GM18867 (cell line): ENCODE results near the gene NAGPA.
"Not testable (repeated sequence)": the region's sequence is repeated elsewhere in the genome, so short reads cannot be mapped to it uniquely, and the experiment has no call there.

Experiments used
- ATAC-seq: cut with Tn5 transposase; IDR thresholded peaks from one replicate; pipeline ENCODE4 v1.9.1; 2021; ENCODE audit warnings: mild to moderate bottlenecking, moderate library complexity; ENCODE audit not compliant: unreplicated experiment

The NAGPA gene

GRCh38 chr16:5062051-5062450 is 28.3 kb upstream of the NAGPA start:
- peak; percentile 88 for ATAC-seq

DNA sequence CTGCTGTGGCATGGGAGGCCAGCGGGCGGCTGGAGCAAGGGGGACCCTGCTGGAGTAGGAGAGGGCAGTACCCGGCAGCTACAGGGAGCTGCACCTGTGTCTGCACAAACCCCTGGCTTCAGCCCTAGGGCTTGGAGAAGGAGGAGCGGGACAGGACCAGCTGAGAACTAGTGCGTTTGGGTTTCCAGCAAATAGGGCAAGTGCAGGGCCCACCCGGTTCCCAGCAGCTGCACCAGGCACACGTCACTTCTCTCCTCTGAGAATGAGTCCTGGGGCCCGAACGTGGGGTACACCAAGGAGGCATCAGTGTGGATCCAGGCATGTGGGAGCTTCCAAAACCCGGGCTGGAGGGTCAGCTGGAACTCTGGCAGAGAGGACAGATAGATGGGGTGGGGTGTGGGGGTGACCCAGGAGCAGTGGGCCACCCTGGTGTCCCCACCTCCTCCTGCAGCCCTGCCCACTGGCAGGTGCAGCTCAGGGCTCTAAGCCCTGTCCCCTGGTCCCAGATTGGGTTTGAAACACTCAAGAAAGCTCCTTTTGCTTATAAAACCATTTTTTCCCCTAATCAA is 26.4 kb upstream of the NAGPA start:
- no peak for ATAC-seq

- no peak for ATAC-seq
Observed at GRCh38 chr16:5059386-5060072, 25.8 kb upstream of the NAGPA start.

GRCh38 chr16:5058476-5058875 is 24.7 kb upstream of the NAGPA start:
- ATAC-seq = no peak

GRCh38 chr16:5056352-5056751 is 22.6 kb upstream of the NAGPA start:
- ATAC-seq = peak; percentile 74

- no peak for ATAC-seq
Observed at GRCh38 chr16:5054876-5055865, 21.4 kb upstream of the NAGPA start.

- ATAC-seq = no peak
Observed at GRCh38 chr16:5046914-5047313, 13.2 kb upstream of the NAGPA start.

DNA sequence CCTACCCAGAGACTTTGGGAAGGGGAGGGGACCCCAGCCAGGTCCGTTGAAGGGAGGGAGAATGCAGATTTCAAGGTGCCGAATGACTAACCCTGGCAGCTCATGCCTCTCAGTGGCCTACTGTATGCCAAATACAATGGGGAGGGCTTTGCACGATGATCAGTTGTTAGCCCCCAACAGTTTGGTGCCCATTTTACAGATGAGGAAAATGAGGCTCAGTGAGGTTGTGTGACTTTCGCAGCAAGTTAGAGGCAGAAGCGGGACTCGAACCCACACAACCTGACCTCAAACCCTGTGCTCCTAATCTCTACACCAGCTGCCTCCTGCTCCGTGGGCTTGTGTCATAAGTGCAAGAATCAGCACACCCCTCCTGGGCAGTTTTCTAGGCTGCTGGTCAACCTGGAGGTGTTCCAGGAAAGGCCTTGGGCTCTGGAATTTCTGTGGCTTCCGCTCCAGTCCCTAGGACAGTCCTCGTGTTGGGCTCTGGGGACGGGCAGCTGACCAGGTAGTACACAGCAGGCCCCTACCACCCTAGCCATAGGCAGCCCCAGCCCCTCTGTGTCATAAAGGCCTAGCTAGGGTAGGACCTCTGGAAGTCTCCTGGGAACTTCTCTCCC is 11.9 kb upstream of the NAGPA start:
- no peak for ATAC-seq

- ATAC-seq = not testable (repeated sequence)
Observed at GRCh38 chr16:5044581-5044980, 10.8 kb upstream of the NAGPA start.

DNA sequence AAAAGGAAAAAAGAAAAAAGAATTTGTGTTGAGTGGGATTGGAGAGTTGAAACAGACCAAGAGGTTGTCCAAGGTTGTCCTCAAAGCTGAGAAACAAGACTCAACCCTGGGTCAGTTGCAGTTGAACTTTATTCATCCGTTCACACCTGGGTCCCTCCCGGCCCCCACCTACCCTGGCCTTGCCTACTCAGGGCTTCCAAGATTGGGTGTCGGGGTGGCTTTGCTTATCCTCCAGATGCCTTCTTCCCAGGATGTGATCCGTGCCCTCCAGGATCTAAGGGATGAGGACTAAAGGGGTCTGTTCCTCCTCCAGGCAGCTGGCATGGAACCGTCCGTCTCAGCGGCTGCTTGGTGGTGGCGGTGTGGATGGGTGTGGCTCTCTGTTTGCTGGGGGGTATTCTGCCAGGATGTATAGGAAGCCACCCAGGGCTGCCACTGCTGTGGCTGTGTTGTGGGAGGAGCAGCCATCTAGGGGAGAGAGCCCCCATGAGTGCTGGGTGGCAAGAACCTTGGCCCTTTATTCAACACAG is 10.3 kb upstream of the NAGPA start:
- no peak for ATAC-seq

GRCh38 chr16:5042574-5043171 is 8.9 kb upstream of the NAGPA start:
- ATAC-seq = no peak

- ATAC-seq = peak; percentile 62
Observed at GRCh38 chr16:5041600-5042133, 7.9 kb upstream of the NAGPA start.

DNA sequence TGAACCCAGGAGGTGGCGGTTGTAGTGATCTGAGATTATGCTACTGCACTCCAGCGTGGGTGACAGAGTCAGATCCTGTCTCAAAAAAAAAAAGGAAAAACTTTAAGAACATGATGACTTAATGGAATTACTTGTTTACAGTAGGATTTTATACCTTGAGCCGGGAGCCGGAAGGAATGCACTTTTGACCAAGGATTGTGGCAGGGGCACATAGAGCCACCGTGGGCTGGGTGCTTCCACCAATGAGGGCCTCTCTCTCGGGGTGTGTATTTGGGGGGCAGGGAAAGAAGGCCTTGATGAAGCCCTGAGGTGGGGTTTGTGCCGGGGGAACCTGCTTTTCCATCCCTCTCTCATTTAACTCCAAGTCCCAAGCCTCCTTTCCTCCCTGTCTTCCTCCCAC is 6.7 kb upstream of the NAGPA start:
- no peak for ATAC-seq

DNA sequence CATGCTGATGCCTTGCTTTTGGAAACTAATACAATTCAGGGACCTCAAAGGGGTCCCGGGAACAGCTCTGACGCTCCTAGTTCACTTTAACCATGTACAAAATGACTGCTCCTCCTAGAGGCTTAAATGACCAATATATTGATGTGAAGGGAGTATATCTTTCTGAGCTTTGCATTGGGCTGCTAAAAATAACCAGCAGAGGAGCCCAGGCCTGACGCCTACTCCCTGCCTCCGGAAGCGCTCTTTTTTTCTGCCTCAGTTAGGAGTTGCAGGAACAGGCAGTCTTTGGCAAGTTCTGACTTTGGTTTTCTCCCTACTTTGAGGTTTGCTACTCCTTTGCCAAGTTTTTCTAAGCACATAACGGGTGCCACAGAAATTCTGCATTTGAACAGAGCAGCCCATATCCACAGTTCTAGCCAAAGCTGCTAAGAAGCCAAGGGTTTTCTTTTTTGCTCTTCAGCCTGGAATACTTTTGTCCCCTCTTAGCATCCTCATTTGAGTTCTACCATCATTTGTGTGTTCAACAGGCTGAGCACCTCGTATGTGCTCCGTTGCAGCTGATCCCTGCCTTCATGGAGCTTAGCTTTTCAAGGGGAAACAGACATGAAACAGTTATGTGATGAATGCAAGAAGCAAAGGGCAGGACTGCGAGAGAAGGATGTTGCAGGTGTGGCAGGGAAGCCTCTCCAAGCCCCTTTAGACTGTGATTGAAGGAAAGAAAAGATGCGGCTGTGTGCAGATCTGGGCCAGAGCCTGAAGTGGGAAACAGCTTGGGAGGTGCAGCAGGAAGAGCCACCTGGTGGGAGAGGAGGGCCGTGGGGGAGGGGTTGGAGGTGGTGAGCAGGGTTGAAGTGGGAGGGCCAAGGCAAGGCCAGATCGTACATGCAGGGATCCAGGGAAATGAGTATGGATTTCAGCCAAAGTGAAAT is 2.8 kb upstream of the NAGPA start:
- no peak for ATAC-seq

- no peak for ATAC-seq
Observed at GRCh38 chr16:5035909-5036227, 2.1 kb upstream of the NAGPA start.

DNA sequence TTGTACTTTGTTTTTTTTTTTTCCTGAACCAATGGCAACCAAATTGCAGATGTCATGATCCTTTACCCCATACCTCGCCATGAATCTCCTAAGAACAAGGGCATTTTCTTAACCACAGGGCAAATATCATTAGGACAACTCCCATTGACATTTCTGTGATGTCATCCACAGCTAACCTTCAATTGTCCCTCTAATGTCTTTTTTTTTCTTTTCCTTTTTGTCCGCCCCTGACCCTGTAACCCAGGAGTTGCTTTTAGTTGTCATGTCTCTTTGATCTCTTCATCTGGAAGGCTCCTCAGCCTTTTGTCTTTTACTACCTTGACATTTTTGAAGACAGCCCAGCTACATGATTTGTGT is 410 bp upstream of the NAGPA start:
- no peak for ATAC-seq

DNA sequence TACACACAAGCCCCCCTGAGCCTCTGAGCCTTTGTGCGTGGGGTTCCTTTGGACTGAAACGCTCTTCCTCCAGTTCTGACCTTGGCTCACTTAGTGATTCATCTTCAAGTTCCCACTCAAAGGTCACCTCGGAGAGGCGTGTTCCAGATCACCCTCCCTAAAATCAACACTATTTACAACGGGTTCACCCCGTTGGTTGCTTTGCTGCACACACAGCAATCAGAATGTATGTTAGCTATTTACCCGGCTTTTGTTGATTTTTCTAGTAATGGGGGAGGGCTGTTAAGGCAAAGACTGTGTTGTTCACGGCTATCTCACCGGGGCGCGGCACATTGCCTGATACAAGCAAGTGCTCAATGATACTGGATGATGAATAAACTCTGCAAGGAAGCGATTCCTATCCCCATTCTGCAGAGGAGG is 977 bp downstream of the NAGPA start:
- ATAC-seq = no peak

DNA sequence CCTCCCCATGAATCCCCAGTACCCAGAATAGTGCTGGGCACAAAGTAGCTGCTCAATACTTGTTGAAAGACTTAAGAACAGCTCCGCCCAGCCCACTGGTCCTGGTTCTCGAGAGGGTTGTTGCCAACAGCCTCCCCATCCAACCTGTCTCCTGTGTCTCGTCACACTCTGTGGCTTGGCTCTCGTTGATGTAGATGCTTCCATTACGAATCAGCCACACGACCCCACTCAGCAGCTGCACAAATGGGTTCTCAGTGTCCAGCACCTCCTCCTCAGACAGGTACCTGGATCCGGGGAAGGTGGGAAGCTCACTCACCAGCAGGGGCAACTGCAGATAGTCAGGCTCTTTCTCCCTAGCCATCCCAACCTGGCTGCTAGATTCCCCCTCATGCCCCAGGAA is 2.1 kb downstream of the NAGPA start:
- no peak for ATAC-seq

GRCh38 chr16:5030251-5030870 is 3.4 kb downstream of the NAGPA start:
- no peak for ATAC-seq
